ENCODE results near the gene P2RX2. TPM values are rescaled to one million over a fixed set of nuclear protein-coding genes. Genes with fewer than 3 reads are reported as not detected.

Gene P2RX2
- total and polyA plus RNA-seq, 2 experiments from 2014 or later, result 1.1 to 1.7 TPM

DNA sequence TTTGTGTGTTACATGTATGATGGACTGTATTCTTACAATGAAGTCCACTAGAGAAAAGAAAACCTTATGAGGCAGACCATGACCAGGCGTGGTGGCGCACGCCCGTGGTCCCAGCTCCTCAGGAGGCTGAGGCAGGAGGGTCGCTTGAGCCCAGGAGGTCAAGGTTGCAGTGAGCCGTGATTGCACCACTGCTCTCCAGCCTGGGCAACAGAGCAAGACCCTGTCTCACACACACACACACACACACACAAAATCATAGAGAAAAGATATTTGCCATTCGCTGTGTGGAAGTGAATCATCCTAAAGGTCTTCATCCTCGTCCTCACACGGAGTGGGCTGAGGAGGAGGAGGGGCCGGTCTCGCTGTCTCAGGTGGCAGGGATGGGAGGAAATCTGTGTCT lies 40.5 kb upstream of the P2RX2 start:
- H4K20me1 ChIP-seq (replicated peaks; ENCODE audit: insufficient read depth), result peaks cover 22% of the 10 kb centered on the region

More for the DNA sequence above, 40.5 kb upstream of the P2RX2 start:
- no peak overlapping the region for H3K4me3 ChIP-seq
- H3K36me3 ChIP-seq (ENCODE audit: insufficient read depth), result no peaks in the 10 kb centered on the region
- H3K4me1 ChIP-seq (ENCODE audit: insufficient read depth), result no peaks in the 10 kb centered on the region
- Mint-ChIP-seq H3K4me1 (peaks cover 3% of the 10 kb centered on the region; the same call in 1 of the 3 replicates), H3K27ac (no peak overlapping the region), H3K27me3 (ENCODE audit: insufficient read depth, low read depth, poor library complexity) (peaks cover 32% of the 10 kb centered on the region), H3K36me3 (ENCODE audit: low read depth) (peaks cover 40% of the 10 kb centered on the region), H3K4me3 (no peak overlapping the region; the same call in 2 of the 3 replicates), H3K9me3 (no peaks in the 10 kb centered on the region)
- ATAC-seq (no peak), DNase-seq (ENCODE audit: low spot score) (no peak)
- no peak overlapping the region for H3K27ac ChIP-seq (ENCODE audit: low read depth)
- TF ChIP-seq EZH2phosphoT487 (IDR thresholded peaks at IDR 0.05; ENCODE audit: unreplicated experiment) (no peak), POLR2AphosphoS5 (IDR thresholded peaks at IDR 0.05; ENCODE audit: low read depth) (no peak), EZH2 (IDR thresholded peaks at IDR 0.05; ENCODE audit: low read depth, unreplicated experiment) (no peak), ZNF331 (CRISPR knock-in tag; IDR thresholded peaks at IDR 0.05; ENCODE audit: low read depth) (no peak), ZNF114 (CRISPR knock-in tag; IDR thresholded peaks at IDR 0.05) (no peak), NANOG (IDR thresholded peaks at IDR 0.05; ENCODE audit: borderline replicate concordance) (no peak), ZNF462 (CRISPR knock-in tag; IDR thresholded peaks at IDR 0.05) (no peak), STAT1 (IDR thresholded peaks at IDR 0.05; ENCODE audit: unreplicated experiment) (no peak), JUNB (IDR thresholded peaks at IDR 0.05; ENCODE audit: unreplicated experiment) (no peak), CREB1 (CRISPR knock-in tag; IDR thresholded peaks at IDR 0.05; ENCODE audit: low read depth) (no peak)
- TF ChIP-seq, protein P1, sequence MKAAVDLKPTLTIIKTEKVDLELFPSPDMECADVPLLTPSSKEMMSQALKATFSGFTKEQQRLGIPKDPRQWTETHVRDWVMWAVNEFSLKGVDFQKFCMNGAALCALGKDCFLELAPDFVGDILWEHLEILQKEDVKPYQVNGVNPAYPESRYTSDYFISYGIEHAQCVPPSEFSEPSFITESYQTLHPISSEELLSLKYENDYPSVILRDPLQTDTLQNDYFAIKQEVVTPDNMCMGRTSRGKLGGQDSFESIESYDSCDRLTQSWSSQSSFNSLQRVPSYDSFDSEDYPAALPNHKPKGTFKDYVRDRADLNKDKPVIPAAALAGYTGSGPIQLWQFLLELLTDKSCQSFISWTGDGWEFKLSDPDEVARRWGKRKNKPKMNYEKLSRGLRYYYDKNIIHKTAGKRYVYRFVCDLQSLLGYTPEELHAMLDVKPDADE (IDR thresholded peaks at IDR 0.05), result no peak
- TF ChIP-seq, protein P2, sequence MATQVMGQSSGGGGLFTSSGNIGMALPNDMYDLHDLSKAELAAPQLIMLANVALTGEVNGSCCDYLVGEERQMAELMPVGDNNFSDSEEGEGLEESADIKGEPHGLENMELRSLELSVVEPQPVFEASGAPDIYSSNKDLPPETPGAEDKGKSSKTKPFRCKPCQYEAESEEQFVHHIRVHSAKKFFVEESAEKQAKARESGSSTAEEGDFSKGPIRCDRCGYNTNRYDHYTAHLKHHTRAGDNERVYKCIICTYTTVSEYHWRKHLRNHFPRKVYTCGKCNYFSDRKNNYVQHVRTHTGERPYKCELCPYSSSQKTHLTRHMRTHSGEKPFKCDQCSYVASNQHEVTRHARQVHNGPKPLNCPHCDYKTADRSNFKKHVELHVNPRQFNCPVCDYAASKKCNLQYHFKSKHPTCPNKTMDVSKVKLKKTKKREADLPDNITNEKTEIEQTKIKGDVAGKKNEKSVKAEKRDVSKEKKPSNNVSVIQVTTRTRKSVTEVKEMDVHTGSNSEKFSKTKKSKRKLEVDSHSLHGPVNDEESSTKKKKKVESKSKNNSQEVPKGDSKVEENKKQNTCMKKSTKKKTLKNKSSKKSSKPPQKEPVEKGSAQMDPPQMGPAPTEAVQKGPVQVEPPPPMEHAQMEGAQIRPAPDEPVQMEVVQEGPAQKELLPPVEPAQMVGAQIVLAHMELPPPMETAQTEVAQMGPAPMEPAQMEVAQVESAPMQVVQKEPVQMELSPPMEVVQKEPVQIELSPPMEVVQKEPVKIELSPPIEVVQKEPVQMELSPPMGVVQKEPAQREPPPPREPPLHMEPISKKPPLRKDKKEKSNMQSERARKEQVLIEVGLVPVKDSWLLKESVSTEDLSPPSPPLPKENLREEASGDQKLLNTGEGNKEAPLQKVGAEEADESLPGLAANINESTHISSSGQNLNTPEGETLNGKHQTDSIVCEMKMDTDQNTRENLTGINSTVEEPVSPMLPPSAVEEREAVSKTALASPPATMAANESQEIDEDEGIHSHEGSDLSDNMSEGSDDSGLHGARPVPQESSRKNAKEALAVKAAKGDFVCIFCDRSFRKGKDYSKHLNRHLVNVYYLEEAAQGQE (IDR thresholded peaks at IDR 0.05; ENCODE audit: unreplicated experiment), result no peak
- TF ChIP-seq, protein P3, sequence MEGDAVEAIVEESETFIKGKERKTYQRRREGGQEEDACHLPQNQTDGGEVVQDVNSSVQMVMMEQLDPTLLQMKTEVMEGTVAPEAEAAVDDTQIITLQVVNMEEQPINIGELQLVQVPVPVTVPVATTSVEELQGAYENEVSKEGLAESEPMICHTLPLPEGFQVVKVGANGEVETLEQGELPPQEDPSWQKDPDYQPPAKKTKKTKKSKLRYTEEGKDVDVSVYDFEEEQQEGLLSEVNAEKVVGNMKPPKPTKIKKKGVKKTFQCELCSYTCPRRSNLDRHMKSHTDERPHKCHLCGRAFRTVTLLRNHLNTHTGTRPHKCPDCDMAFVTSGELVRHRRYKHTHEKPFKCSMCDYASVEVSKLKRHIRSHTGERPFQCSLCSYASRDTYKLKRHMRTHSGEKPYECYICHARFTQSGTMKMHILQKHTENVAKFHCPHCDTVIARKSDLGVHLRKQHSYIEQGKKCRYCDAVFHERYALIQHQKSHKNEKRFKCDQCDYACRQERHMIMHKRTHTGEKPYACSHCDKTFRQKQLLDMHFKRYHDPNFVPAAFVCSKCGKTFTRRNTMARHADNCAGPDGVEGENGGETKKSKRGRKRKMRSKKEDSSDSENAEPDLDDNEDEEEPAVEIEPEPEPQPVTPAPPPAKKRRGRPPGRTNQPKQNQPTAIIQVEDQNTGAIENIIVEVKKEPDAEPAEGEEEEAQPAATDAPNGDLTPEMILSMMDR (conservative IDR thresholded peaks at IDR 0.05; ENCODE audit: low read depth in 2 of 2), result no peak
- peaks cover 20% of the 10 kb centered on the region for H3F3A ChIP-seq (replicated peaks; ENCODE audit: low read depth)
- H3K27me3 ChIP-seq (ENCODE audit: insufficient read depth), result peaks cover 2% of the 10 kb centered on the region; the same call in 1 of the 2 replicates
- no peaks in the 10 kb centered on the region for H3K79me2 ChIP-seq (replicated peaks; ENCODE audit: insufficient read depth)
- no peak overlapping the region for H3K4me2 ChIP-seq
- H3K9me2 ChIP-seq (ENCODE audit: insufficient read depth), result no peaks in the 10 kb centered on the region
- no peak overlapping the region for H2AFZ ChIP-seq
